Endothelial cell of umbilical vein (primary cell): ENCODE measurements around the gene DLST. TPM values are rescaled to one million over a fixed set of nuclear protein-coding genes. Genes with fewer than 3 reads are reported as not detected.

ENCODE experiments used
- BruUV-seq: library from RNA; stranded (reverse); fragments of 400-500 nt; replicated peaks from 2 replicates; lab custom pipeline; 2021; lab: Mats Ljungman, UMichigan
- CTCF ChIA-PET: fragments of 300-600, 350-600 bp; sonication (Branson Sonifier 250); formaldehyde crosslinking; loops from one replicate; lab custom pipeline; 2021; ENCODE audit warnings: antibody characterized with exemption, inconsistent platforms; lab: Charles Lee
- POLR2A ChIA-PET: fragments of 300-600, 350-600 bp; sonication (Branson Sonifier 250); formaldehyde crosslinking; loops from one replicate; lab custom pipeline; 2021; ENCODE audit warnings: antibody characterized with exemption, inconsistent platforms; lab: Charles Lee
- DNase-seq: peaks from one replicate; pipeline ENCODE4 v3.0.0-alpha.2; 2011; ENCODE audit warnings: low read depth, low spot score
- FAIRE-seq: peaks from 2 replicates; lab custom pipeline; 2011; peaks lifted over from hg19 to GRCh38; lab: Jason Lieb, UNC
- H2AFZ ChIP-seq: 2 replicates; pipeline ENCODE4 v1.6.0; 2012; ENCODE audit warnings: low read depth, low read length, control low read depth, inconsistent platforms
- H3K27ac ChIP-seq: 2 replicates; pipeline ENCODE4 v1.5.1; 2011; ENCODE audit warnings: low read depth, mild to moderate bottlenecking, control low read depth, low read length, moderate library complexity; ENCODE audit not compliant: insufficient read depth
- H3K27me3 ChIP-seq, 2 experiments: 2 replicates each; pipeline versions ENCODE4 v1.6.0 to v1.6.1; 2011; ENCODE audit warnings: low read length in 2 of 2, mixed read lengths in 1 of 2; ENCODE audit not compliant: control insufficient read depth in 2 of 2, insufficient read depth in 2 of 2
- H3K36me3 ChIP-seq, 2 experiments: 2 replicates in 1 of 2; 3 replicates in 1 of 2; pipeline ENCODE4 v1.5.1; 2011; ENCODE audit warnings: low read length in 2 of 2, mild to moderate bottlenecking in 1 of 2, moderate library complexity in 1 of 2; ENCODE audit not compliant: control insufficient read depth in 2 of 2, insufficient read depth in 2 of 2; ENCODE audit errors: extremely low read depth in 1 of 2
- H3K4me1 ChIP-seq: 3 replicates; pipeline ENCODE4 v1.5.1; 2011; ENCODE audit warnings: mild to moderate bottlenecking, low read length; ENCODE audit not compliant: control insufficient read depth, insufficient read depth; ENCODE audit errors: extremely low read depth
- H3K4me2 ChIP-seq: 2 replicates; pipeline ENCODE4 v1.6.1; 2011; ENCODE audit warnings: low read length, control low read depth, mixed read lengths; ENCODE audit not compliant: insufficient read depth
- H3K4me3 ChIP-seq, 3 experiments: fragments of 200-600 bp in 1 of 3; sonication (generic), shearing (Covaris generic) in 1 of 3; replicated peaks in 1 of 3; 2 replicates each; pipeline ENCODE4 v1.5.1; 2011 to 2016; ENCODE audit warnings: control low read depth in 3 of 3, low read length in 3 of 3, mild to moderate bottlenecking in 2 of 3, inconsistent platforms in 1 of 3, low read depth in 1 of 3, moderate library complexity in 1 of 3; ENCODE audit not compliant: insufficient read depth in 1 of 3
- H3K79me2 ChIP-seq: 2 replicates; pipeline ENCODE4 v1.6.0; 2012; ENCODE audit warnings: low read length, inconsistent platforms; ENCODE audit not compliant: control insufficient read depth, insufficient read depth
- H3K9ac ChIP-seq: replicated peaks from 2 replicates; pipeline ENCODE3; 2011; ENCODE audit warnings: low read length, control low read depth; ENCODE audit not compliant: insufficient read depth; ENCODE audit errors: extremely low read depth
- H3K9me1 ChIP-seq: replicated peaks from 3 replicates; pipeline ENCODE4 v1.6.0; 2011; ENCODE audit warnings: mild to moderate bottlenecking, low read length; ENCODE audit not compliant: control insufficient read depth, insufficient read depth; ENCODE audit errors: extremely low read depth
- H3K9me3 ChIP-seq: replicated peaks from 2 replicates; pipeline ENCODE4 v1.5.1; 2012; ENCODE audit warnings: low read length, inconsistent platforms; ENCODE audit not compliant: control insufficient read depth, insufficient read depth
- H4K20me1 ChIP-seq: replicated peaks from 2 replicates; pipeline ENCODE3; 2011; ENCODE audit warnings: mild to moderate bottlenecking, low read length; ENCODE audit not compliant: control insufficient read depth, insufficient read depth; ENCODE audit errors: extremely low read depth
- EZH2 ChIP-seq: IDR thresholded peaks from 2 replicates; pipeline ENCODE4 v1.6.1; 2012; ENCODE audit warnings: borderline replicate concordance, low read depth, mild to moderate bottlenecking, moderate library complexity, low read length, inconsistent platforms; ENCODE audit not compliant: severe bottlenecking
- FOS ChIP-seq: IDR thresholded peaks from 2 replicates; pipeline ENCODE4 v1.6.1; 2011; ENCODE audit warnings: mild to moderate bottlenecking, low read length, moderate library complexity, borderline replicate concordance; ENCODE audit not compliant: insufficient read depth
- GATA2 ChIP-seq: IDR thresholded peaks from 2 replicates; pipeline ENCODE4 v1.7.0; 2011; ENCODE audit warnings: low read depth, mild to moderate bottlenecking, moderate library complexity, mixed read lengths, low read length; ENCODE audit not compliant: insufficient read length, insufficient read depth
- JUN ChIP-seq: IDR thresholded peaks from 2 replicates; pipeline ENCODE4 v1.6.1; 2011; ENCODE audit warnings: borderline replicate concordance, low read depth; ENCODE audit not compliant: insufficient read length, insufficient read depth
- MYC ChIP-seq: IDR thresholded peaks from one replicate; pipeline ENCODE4 v1.6.1; 2011; ENCODE audit warnings: mild to moderate bottlenecking, low read depth, low read length
- POLR2A ChIP-seq: IDR thresholded peaks from 2 replicates; pipeline ENCODE4 v1.6.1; 2012; ENCODE audit warnings: low read depth, mild to moderate bottlenecking, control low read depth, low read length
- POLR2AphosphoS5 ChIP-seq: IDR thresholded peaks from 2 replicates; pipeline ENCODE4 v1.6.1; 2012; ENCODE audit warnings: low read depth, mild to moderate bottlenecking, control low read depth, low read length, moderate library complexity; ENCODE audit not compliant: insufficient read depth
- dilution Hi-C: fragments of 300-500 bp; cut with MboI; formaldehyde crosslinking; loops from one replicate; pipeline ENCODE4 v1.15.0; 2019; ENCODE audit warnings: low sequenced_read_pairs; ENCODE audit not compliant: extremely low pct_ligation_motif_present
- intact Hi-C: fragments of 100-400 bp; cut with micrococcal nuclease; formaldehyde crosslinking; loops from one replicate; pipeline ENCODE4 v1.10.0; 2022
- polyA plus RNA-seq, 4 experiments: library from polyadenylated mRNA; depleted of rRNA in 3 of 4; stranded (reverse) in 3 of 4; unstranded in 1 of 4; fragments of >200 nt; gene quantifications; 2 replicates each; pipeline versions ENCODE4 v1.2.1 to v1.2.3, GENCODE V29; 2011 to 2012; ENCODE audit warnings: missing spikeins in 1 of 4
- total RNA-seq: library from RNA; stranded (reverse); gene quantifications from 2 replicates; pipeline ENCODE4 v1.2.3, GENCODE V29; 2021
- TF ChIP-seq, protein P1 (sequence below): IDR thresholded peaks from 2 replicates; pipeline ENCODE4 v1.6.1; 2011; ENCODE audit not compliant: insufficient read depth, insufficient read length
- TF ChIP-seq, protein P2 (sequence below), 2 donors: IDR thresholded peaks; 1 replicate in 1 of 2; 2 replicates in 1 of 2; pipeline ENCODE4 v1.5.1; 2011; ENCODE audit warnings: low read length in 2 of 2, mild to moderate bottlenecking in 2 of 2, moderate library complexity in 2 of 2, control low read depth in 1 of 2, inconsistent platforms in 1 of 2, low read depth in 1 of 2; ENCODE audit not compliant: insufficient read depth in 1 of 2; ENCODE audit errors: extremely low read depth in 1 of 2

DLST gene
- total and polyA plus RNA-seq, 2 donors (not counting 3 experiments of a cell fraction or from before 2014, with no cell fraction given): 98.4 to 110 TPM

DNA sequence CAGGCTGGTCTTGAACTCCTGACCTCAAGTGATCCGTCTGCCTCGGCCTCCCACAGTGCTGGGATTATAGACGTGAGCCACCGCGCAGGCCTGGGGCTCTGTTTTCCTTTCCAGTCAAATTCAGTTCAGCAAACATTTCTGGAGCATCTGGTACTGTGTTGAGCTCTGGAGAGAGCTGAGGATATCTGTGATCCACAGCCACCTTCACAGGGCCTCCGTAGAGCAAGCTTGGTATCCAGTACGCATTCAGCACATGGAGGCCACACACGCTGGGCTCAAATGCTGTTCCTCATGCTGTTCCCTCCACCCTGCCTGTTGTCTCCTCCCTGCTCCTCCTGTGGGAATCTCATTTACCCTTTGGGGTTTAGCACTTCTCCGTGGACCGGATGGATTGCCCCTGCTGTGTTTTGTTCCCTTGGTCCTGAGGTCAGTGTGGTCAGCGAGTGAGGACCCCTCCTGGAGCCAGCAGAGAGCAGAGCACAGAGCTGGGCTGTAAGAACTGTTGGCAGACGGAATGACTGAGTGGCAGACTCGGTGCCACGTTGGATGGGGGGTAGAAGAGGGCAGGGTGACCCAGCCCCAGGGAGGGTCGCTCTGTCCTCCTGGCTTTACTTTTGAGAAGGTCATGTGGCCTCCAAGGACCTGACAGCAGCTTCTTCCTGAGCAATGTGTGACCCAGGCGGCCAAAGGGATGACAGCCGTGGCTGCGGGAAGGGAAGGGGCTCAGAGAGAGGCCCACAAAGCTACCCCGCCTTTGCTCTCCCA, 40.5 kb downstream of the DLST start:
- Histone ChIP-seq H3K9me1 (no peaks in the 10 kb centered on the region), H3K4me2 (peak overlapping the region; percentile 50), H3K4me3 (peak overlapping the region in 2 of 3 experiments; percentile 58 to 69), H3K9ac (peak overlapping the region; percentile 78), H3K79me2 (no peaks in the 10 kb centered on the region), H4K20me1 (no peaks in the 10 kb centered on the region), H3K36me3 (no peaks in the 10 kb centered on the region), H3K4me1 (peaks cover 5% of the 10 kb centered on the region), H3K27me3 (no peaks in the 10 kb centered on the region), H2AFZ (peak overlapping the region; percentile 89), H3K9me3 (no peaks in the 10 kb centered on the region), H3K27ac (peak overlapping the region; percentile 50)
- dilution Hi-C loops (no loop called here), intact Hi-C loops (loop anchor here (2.0 kb wide), 1 partner anchor 19 kb away; no protein-coding TSS in a partner anchor)
- DNase-seq (no peak), FAIRE-seq (no peak)
- ChIA-PET POLR2A (interaction anchor here (1.5 to 1.8 kb wide), 2 partner anchors 10 to 33 kb away, joined by 4 to 7 read pairs; partner anchors contain the start of gene PGF), CTCF (interaction anchor here (0.6 to 4.5 kb wide), 14 partner anchors 10 to 373 kb away, joined by 3 to 38 read pairs (median 6); partner anchors contain the start of gene PGF)
- TF ChIP-seq, protein P1, sequence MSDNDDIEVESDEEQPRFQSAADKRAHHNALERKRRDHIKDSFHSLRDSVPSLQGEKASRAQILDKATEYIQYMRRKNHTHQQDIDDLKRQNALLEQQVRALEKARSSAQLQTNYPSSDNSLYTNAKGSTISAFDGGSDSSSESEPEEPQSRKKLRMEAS: no peak
- TF ChIP-seq JUN: no peak
- no peak for TF ChIP-seq FOS
- no peak for TF ChIP-seq POLR2AphosphoS5
- TF ChIP-seq MYC: no peak
- no peak for TF ChIP-seq EZH2
- no peak for TF ChIP-seq GATA2
- TF ChIP-seq, protein P2, sequence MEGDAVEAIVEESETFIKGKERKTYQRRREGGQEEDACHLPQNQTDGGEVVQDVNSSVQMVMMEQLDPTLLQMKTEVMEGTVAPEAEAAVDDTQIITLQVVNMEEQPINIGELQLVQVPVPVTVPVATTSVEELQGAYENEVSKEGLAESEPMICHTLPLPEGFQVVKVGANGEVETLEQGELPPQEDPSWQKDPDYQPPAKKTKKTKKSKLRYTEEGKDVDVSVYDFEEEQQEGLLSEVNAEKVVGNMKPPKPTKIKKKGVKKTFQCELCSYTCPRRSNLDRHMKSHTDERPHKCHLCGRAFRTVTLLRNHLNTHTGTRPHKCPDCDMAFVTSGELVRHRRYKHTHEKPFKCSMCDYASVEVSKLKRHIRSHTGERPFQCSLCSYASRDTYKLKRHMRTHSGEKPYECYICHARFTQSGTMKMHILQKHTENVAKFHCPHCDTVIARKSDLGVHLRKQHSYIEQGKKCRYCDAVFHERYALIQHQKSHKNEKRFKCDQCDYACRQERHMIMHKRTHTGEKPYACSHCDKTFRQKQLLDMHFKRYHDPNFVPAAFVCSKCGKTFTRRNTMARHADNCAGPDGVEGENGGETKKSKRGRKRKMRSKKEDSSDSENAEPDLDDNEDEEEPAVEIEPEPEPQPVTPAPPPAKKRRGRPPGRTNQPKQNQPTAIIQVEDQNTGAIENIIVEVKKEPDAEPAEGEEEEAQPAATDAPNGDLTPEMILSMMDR (IDR thresholded peaks at IDR 0.05; ENCODE audit: extremely low read depth in 1 of 2, insufficient read depth in 1 of 2, low read depth in 1 of 2, low read length in 2 of 2): no peak
- TF ChIP-seq POLR2A: no peak
- BruUV-seq: TSS peak; percentile 52
